Astrocyte (in vitro differentiated cells and primary cell): Measurements from ENCODE around the gene PEX11G. TPM values are rescaled to one million over a fixed set of nuclear protein-coding genes. Genes with fewer than 3 reads are reported as not detected.
A peak's percentile ranks its signal among the peaks of the same experiment; 100 is the strongest.

Source experiments
- DNase-seq: peaks from one replicate; pipeline ENCODE4 v3.0.0-alpha.2; 2010; ENCODE audit warnings: low read depth
- FAIRE-seq: peaks from 2 replicates; lab custom pipeline; 2011; peaks lifted over from hg19 to GRCh38; lab: Jason Lieb, UNC
- H2AFZ ChIP-seq: 2 replicates; pipeline ENCODE4 v1.6.0; 2012; ENCODE audit warnings: low read depth, low read length, inconsistent platforms
- H3K27ac ChIP-seq: 2 replicates; pipeline ENCODE4 v1.5.1; 2011; ENCODE audit warnings: low read depth, low read length, inconsistent platforms
- H3K27me3 ChIP-seq: 2 replicates; pipeline ENCODE4 v1.6.0; 2011; ENCODE audit warnings: low read length, inconsistent platforms; ENCODE audit not compliant: insufficient read depth
- H3K36me3 ChIP-seq: 2 replicates; pipeline ENCODE4 v1.5.1; 2011; ENCODE audit warnings: low read length, inconsistent platforms; ENCODE audit not compliant: insufficient read depth
- H3K4me1 ChIP-seq: 2 replicates; pipeline ENCODE4 v1.5.1; 2011; ENCODE audit warnings: low read length, inconsistent platforms; ENCODE audit not compliant: insufficient read depth
- H3K4me2 ChIP-seq: 2 replicates; pipeline ENCODE4 v1.6.0; 2012; ENCODE audit warnings: low read length, inconsistent platforms
- H3K4me3 ChIP-seq: 2 replicates; pipeline ENCODE4 v1.5.1; 2011; ENCODE audit warnings: low read depth, mild to moderate bottlenecking, low read length, inconsistent platforms; ENCODE audit not compliant: insufficient read depth
- H3K79me2 ChIP-seq: 2 replicates; pipeline ENCODE4 v1.6.0; 2012; ENCODE audit warnings: mild to moderate bottlenecking, low read length, inconsistent platforms; ENCODE audit not compliant: insufficient read depth
- H3K9ac ChIP-seq: 2 replicates; pipeline ENCODE4 v1.6.0; 2012; ENCODE audit warnings: mild to moderate bottlenecking, low read length, inconsistent platforms
- H3K9me3 ChIP-seq: 2 replicates; pipeline ENCODE4 v1.5.1; 2012; ENCODE audit warnings: low read depth, mild to moderate bottlenecking, low read length, inconsistent platforms; ENCODE audit not compliant: insufficient read depth
- H4K20me1 ChIP-seq: 2 replicates; pipeline ENCODE4 v1.6.0; 2012; ENCODE audit warnings: low read length, inconsistent platforms; ENCODE audit not compliant: insufficient read depth
- H3K27ac Mint-ChIP-seq: one replicate; pipeline ENCODE4 v1.8.0; 2021; ENCODE audit warnings: mild to moderate bottlenecking, mixed read lengths; ENCODE audit not compliant: unreplicated experiment
- H3K27me3 Mint-ChIP-seq: one replicate; pipeline ENCODE4 v1.8.0; 2021; ENCODE audit warnings: low read depth, mixed read lengths; ENCODE audit not compliant: unreplicated experiment
- H3K36me3 Mint-ChIP-seq: one replicate; pipeline ENCODE4 v1.8.0; 2021; ENCODE audit warnings: low read depth, mixed read lengths; ENCODE audit not compliant: unreplicated experiment
- H3K4me1 Mint-ChIP-seq: one replicate; pipeline ENCODE4 v1.8.0; 2021; ENCODE audit warnings: low read depth, mixed read lengths; ENCODE audit not compliant: unreplicated experiment
- H3K4me3 Mint-ChIP-seq: one replicate; pipeline ENCODE4 v1.8.0; 2021; ENCODE audit warnings: mild to moderate bottlenecking, moderate library complexity, mixed read lengths; ENCODE audit not compliant: unreplicated experiment
- H3K9me3 Mint-ChIP-seq: one replicate; pipeline ENCODE4 v1.8.0; 2021; ENCODE audit warnings: mild to moderate bottlenecking, mixed read lengths; ENCODE audit not compliant: unreplicated experiment
- EZH2 ChIP-seq: IDR thresholded peaks from 2 replicates; pipeline ENCODE4 v1.6.1; 2012; ENCODE audit warnings: mild to moderate bottlenecking, low read length, inconsistent platforms; ENCODE audit not compliant: insufficient read depth
- total RNA-seq: library from RNA; stranded (reverse); gene quantifications from 2 replicates; pipeline ENCODE4 v1.2.1, GENCODE V29; 2021
- TF ChIP-seq, protein P1 (sequence below): IDR thresholded peaks from 2 replicates; pipeline ENCODE4 v1.5.1; 2011; ENCODE audit warnings: low read depth, mild to moderate bottlenecking, inconsistent platforms, low read length, moderate library complexity; ENCODE audit not compliant: insufficient read depth

The PEX11G gene
- total RNA-seq, 1 donor from 2014 or later, result 1.7 TPM

DNA sequence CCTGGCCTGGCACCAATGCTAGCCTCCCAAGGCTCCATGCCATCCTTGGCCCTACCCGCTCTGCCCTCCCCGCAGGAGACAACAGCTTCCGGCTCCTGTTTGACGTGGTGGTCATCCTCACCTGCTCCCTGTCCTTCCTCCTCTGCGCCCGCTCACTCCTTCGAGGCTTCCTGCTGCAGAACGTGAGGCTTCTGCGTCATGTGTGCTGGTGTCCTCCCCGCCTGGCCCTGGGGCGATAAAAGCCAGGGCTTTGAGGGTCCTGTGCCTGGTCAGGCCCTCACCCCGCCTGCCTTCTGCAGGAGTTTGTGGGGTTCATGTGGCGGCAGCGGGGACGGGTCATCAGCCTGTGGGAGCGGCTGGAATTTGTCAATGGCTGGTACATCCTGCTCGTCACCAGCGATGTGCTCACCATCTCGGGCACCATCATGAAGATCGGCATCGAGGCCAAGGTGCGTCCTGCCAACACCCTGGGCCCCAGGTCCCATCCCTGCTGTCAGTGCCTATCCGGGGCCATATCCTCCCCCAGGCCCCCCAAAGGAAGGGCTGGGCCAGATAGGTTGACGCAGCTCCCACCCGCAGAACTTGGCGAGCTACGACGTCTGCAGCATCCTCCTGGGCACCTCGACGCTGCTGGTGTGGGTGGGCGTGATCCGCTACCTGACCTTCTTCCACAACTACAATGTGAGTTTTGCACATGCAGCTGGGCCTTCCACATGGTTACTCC lies 39.8 kb upstream of the PEX11G start:
- Histone ChIP-seq H3K4me3 (no peak overlapping the region), H3K4me2 (no peak overlapping the region), H3K9ac (no peak overlapping the region), H3K9me3 (no peaks in the 10 kb centered on the region), H3K4me1 (no peaks in the 10 kb centered on the region), H4K20me1 (peaks cover under 1% of the 10 kb centered on the region), H3K27me3 (no peaks in the 10 kb centered on the region), H3K27ac (no peak overlapping the region), H3K79me2 (peaks cover 10% of the 10 kb centered on the region), H3K36me3 (peaks cover 4% of the 10 kb centered on the region), H2AFZ (no peak overlapping the region)
- no peak for FAIRE-seq
- H3K36me3 Mint-ChIP-seq, result no peaks in the 10 kb centered on the region
- H3K4me1 Mint-ChIP-seq, result peaks cover 4% of the 10 kb centered on the region
- TF ChIP-seq EZH2, result no peak
- TF ChIP-seq, protein P1, sequence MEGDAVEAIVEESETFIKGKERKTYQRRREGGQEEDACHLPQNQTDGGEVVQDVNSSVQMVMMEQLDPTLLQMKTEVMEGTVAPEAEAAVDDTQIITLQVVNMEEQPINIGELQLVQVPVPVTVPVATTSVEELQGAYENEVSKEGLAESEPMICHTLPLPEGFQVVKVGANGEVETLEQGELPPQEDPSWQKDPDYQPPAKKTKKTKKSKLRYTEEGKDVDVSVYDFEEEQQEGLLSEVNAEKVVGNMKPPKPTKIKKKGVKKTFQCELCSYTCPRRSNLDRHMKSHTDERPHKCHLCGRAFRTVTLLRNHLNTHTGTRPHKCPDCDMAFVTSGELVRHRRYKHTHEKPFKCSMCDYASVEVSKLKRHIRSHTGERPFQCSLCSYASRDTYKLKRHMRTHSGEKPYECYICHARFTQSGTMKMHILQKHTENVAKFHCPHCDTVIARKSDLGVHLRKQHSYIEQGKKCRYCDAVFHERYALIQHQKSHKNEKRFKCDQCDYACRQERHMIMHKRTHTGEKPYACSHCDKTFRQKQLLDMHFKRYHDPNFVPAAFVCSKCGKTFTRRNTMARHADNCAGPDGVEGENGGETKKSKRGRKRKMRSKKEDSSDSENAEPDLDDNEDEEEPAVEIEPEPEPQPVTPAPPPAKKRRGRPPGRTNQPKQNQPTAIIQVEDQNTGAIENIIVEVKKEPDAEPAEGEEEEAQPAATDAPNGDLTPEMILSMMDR, result no peak
- H3K4me3 Mint-ChIP-seq, result no peak overlapping the region
- H3K27me3 Mint-ChIP-seq, result no peaks in the 10 kb centered on the region
- no peak overlapping the region for H3K27ac Mint-ChIP-seq
- no peaks in the 10 kb centered on the region for H3K9me3 Mint-ChIP-seq
- DNase-seq, result no peak

DNA sequence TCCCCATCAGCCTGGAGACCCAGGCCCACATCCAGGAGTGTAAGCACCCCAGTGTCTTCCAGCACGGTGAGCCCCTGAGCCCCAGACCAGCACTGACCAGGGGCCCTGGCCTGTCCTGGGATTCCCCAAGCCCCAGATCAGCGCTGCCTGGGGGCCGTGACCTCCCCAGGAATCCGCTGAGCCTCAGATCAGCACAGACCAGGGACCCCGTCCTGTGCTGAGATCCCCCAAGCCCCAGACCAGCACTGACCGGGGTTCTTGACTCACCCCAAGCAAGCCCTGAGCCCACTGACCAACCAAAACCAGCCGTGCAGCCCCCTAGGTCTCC lies 39.3 kb upstream of the PEX11G start:
- FAIRE-seq, result no peak

More for the DNA sequence above, 39.3 kb upstream of the PEX11G start:
- Histone ChIP-seq H3K79me2 (peaks cover 15% of the 10 kb centered on the region), H3K4me2 (no peak overlapping the region), H3K27ac (no peak overlapping the region), H4K20me1 (peaks cover 5% of the 10 kb centered on the region), H3K27me3 (no peaks in the 10 kb centered on the region), H2AFZ (no peak overlapping the region), H3K36me3 (peaks cover 4% of the 10 kb centered on the region), H3K9me3 (no peaks in the 10 kb centered on the region), H3K4me3 (no peak overlapping the region), H3K4me1 (peaks cover 5% of the 10 kb centered on the region), H3K9ac (no peak overlapping the region)
- TF ChIP-seq, protein P1, result no peak
- no peak for TF ChIP-seq EZH2
- no peaks in the 10 kb centered on the region for H3K27me3 Mint-ChIP-seq
- H3K36me3 Mint-ChIP-seq, result no peaks in the 10 kb centered on the region
- H3K4me1 Mint-ChIP-seq, result peaks cover 7% of the 10 kb centered on the region
- H3K27ac Mint-ChIP-seq, result no peak overlapping the region
- DNase-seq, result no peak
- H3K9me3 Mint-ChIP-seq, result no peaks in the 10 kb centered on the region
- H3K4me3 Mint-ChIP-seq, result peak overlapping the region; percentile 45
